Lower lobe of right lung (tissue), 2 donors: ENCODE measurements around the gene RAC3. TPM values are rescaled to one million over a fixed set of nuclear protein-coding genes. Genes with fewer than 3 reads are reported as not detected.

ENCODE experiments used
- ATAC-seq, 2 donors: fragments of 200-7000 bp; cut with Tn5 transposase; one replicate each; pipeline ENCODE4 v1.9.1; 2020 to 2022; ENCODE audit warnings: mild to moderate bottlenecking in 2 of 2, moderate library complexity in 2 of 2
- DNase-seq: peaks from one replicate; pipeline ENCODE4 v3.0.0-alpha.2; 2020
- H3K27ac ChIP-seq: fragments of 200-600 bp; one replicate; pipeline ENCODE4 v1.8.0; 2022
- H3K27me3 ChIP-seq: fragments of 200-600 bp; one replicate; pipeline ENCODE4 v1.8.0; 2022; ENCODE audit warnings: low read depth
- H3K36me3 ChIP-seq: fragments of 200-600 bp; one replicate; pipeline ENCODE4 v1.8.0; 2022; ENCODE audit warnings: mild to moderate bottlenecking
- H3K4me1 ChIP-seq: fragments of 200-600 bp; one replicate; pipeline ENCODE4 v1.8.0; 2022
- H3K4me3 ChIP-seq: fragments of 200-600 bp; one replicate; pipeline ENCODE4 v1.8.0; 2022; ENCODE audit warnings: mild to moderate bottlenecking
- H3K9me3 ChIP-seq: fragments of 200-600 bp; one replicate; pipeline ENCODE4 v1.8.0; 2022
- CTCF ChIP-seq: fragments of 200-600 bp; IDR thresholded peaks from one replicate; pipeline ENCODE4 v1.8.0; 2022; ENCODE audit warnings: antibody characterized with exemption, mild to moderate bottlenecking
- intact Hi-C: fragments of 100-400 bp; cut with DNase I; formaldehyde crosslinking; loops from one replicate; pipeline ENCODE4 v1.11.0; 2022
- total RNA-seq: library from RNA; stranded (reverse); fragmentation: NEBNext Ultra II Directional; extraction: Animal tissue kit (Norgen Biotek cat#: 25700); gene quantifications from one replicate; pipeline ENCODE4 v1.2.1, GENCODE V29; 2021
- donor health status: DM: no; HTN: yes; CAD: no; lungs with severe emphysema.

RAC3 gene
- total RNA-seq, 1 donor from 2014 or later: 2.8 TPM

- H3K4me3 ChIP-seq: no peak overlapping the region
- no peak for TF ChIP-seq CTCF
- ATAC-seq (no peak), DNase-seq (no peak)
- H3K9me3 ChIP-seq: no peaks in the 10 kb centered on the region
- H3K4me1 ChIP-seq: peaks cover 7% of the 10 kb centered on the region
- H3K27me3 ChIP-seq: no peaks in the 10 kb centered on the region
- H3K27ac ChIP-seq: no peak overlapping the region
- H3K36me3 ChIP-seq: peaks cover 10% of the 10 kb centered on the region
- intact Hi-C loops: no loop called here
These were observed 22.5 kb upstream of the RAC3 start for GRCh38 chr17:82008941-82009405.

GRCh38 chr17:82009413-82009812, 22.1 kb upstream of the RAC3 start:
- Histone ChIP-seq H3K4me3 (no peak overlapping the region), H3K27ac (no peak overlapping the region), H3K4me1 (peaks cover 4% of the 10 kb centered on the region), H3K36me3 (peaks cover 10% of the 10 kb centered on the region), H3K9me3 (no peaks in the 10 kb centered on the region), H3K27me3 (no peaks in the 10 kb centered on the region)
- intact Hi-C loops: no loop called here
- DNase-seq (no peak), ATAC-seq (no peak)
- TF ChIP-seq CTCF: no peak

- H3K27ac ChIP-seq: no peak overlapping the region
- no peaks in the 10 kb centered on the region for H3K27me3 ChIP-seq
- H3K4me1 ChIP-seq: peaks cover 4% of the 10 kb centered on the region
- TF ChIP-seq CTCF: no peak
- H3K36me3 ChIP-seq: peaks cover 10% of the 10 kb centered on the region
- H3K9me3 ChIP-seq: no peaks in the 10 kb centered on the region
- intact Hi-C loops: no loop called here
- no peak overlapping the region for H3K4me3 ChIP-seq
- DNase-seq (no peak), ATAC-seq (no peak)
These were observed 20.6 kb upstream of the RAC3 start for GRCh38 chr17:82010575-82011525.

- TF ChIP-seq CTCF: no peak
- intact Hi-C loops: no loop called here
- H3K36me3 ChIP-seq: peaks cover 10% of the 10 kb centered on the region
- H3K27me3 ChIP-seq: no peaks in the 10 kb centered on the region
- no peak overlapping the region for H3K4me3 ChIP-seq
- H3K9me3 ChIP-seq: no peaks in the 10 kb centered on the region
- H3K27ac ChIP-seq: peak overlapping the region; percentile 80
- ATAC-seq: no peak
- H3K4me1 ChIP-seq: peaks cover 4% of the 10 kb centered on the region
- no peak for DNase-seq
These were observed 19.8 kb upstream of the RAC3 start for GRCh38 chr17:82011617-82012187.

GRCh38 chr17:82012261-82012639, 19.2 kb upstream of the RAC3 start:
- Histone ChIP-seq H3K4me1 (peaks cover 4% of the 10 kb centered on the region), H3K27ac (peak overlapping the region; percentile 80), H3K36me3 (peaks cover 10% of the 10 kb centered on the region), H3K4me3 (peak overlapping the region; percentile 17), H3K9me3 (no peaks in the 10 kb centered on the region), H3K27me3 (no peaks in the 10 kb centered on the region)
- intact Hi-C loops: no loop called here
- ATAC-seq: peak in 1 of 2 donors; percentile 5
- TF ChIP-seq CTCF: no peak
- DNase-seq: no peak
